HG02623 (cell line): ENCODE measurements around the gene DNAI2.

Experiments used
- ATAC-seq: cut with Tn5 transposase; IDR thresholded peaks from one replicate; pipeline ENCODE4 v1.9.1; 2021; ENCODE audit warnings: moderate library complexity; ENCODE audit not compliant: unreplicated experiment

DNAI2 gene

DNA sequence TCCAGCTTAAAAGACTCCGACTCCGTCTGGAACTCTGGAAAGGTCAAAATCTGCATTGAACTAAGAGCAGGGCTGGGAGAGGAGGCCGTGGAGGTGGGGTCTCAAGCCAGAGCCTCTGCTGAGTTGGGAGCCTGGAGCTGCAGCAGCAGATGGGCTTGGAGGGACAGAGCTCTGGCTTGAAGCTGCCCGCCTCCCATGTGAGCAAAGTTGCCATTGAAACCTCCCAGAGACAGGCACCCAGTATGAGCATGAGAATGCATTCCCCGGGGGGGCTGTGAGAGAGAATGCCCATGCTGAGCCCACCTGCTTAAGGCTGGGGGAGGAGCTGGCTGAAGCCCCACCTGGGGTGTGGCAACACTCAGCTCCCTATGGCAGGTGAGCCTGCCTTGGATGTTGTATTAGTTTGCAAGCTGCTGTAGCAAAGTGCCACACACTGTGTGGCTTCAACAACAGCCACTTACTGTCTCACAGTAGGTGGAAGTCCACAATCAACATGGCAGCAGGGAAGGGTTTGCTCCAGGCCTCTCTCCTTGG is 61.6 kb downstream of the DNAI2 start:
- no peak for ATAC-seq

GRCh38 chr17:74336307-74336706 is 62.3 kb downstream of the DNAI2 start:
- no peak for ATAC-seq

- ATAC-seq = no peak
These were observed 63.9 kb downstream of the DNAI2 start for GRCh38 chr17:74337834-74338500.

DNA sequence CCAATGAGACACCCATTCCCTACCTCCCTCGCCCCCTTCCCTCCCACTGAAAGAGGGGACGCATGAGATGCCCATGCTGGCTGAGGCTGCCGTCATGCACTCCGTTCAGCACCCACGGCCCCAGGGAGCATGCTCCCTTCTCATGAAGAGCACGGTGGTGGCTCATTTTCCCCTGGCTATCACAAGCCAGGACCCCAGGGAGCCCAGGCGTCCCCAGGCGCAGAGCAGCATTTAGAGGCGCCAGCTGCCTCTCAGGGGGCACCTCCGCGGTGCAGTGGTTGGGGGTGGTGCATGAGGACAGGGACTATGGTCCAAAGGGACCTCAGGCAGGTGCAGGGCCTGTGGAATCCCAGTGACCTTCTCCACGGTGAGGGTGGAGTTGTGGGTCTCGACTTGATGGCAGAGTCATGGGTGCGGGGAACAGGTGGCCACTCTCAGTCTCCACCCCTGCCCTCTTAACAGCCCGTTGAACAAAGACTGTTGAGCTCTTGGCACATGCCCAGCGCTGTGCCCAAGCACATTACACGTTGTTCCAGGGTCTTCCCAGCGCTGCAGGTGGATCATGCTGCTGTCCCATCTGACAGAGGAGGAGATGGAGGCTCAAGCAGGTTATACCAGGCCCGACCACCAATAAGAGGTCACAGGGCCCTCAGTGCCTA is 65.6 kb downstream of the DNAI2 start:
- no peak for ATAC-seq

GRCh38 chr17:74340470-74341023 is 66.5 kb downstream of the DNAI2 start:
- no peak for ATAC-seq

DNA sequence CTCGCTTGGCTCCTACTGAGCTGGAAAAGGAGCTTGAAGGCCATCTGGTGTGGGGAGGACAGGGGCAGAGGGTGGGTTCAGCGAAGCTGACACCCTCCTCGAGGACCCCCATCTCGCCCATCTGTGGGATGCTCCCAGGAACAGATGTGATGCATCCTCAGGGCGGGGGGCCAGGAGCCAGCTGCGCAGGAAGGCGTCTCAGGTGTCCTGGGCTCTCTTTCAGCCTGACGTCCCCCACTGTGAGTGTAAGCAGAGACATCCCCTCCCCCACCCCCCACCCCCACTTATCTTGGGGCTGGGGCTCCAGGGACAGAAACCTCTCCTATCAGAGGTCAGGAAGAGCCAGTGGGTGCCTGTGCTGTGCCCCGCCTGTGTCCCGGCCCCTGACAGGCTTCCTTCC is 68.2 kb downstream of the DNAI2 start:
- no peak for ATAC-seq

GRCh38 chr17:74343121-74343520 is 69.1 kb downstream of the DNAI2 start:
- ATAC-seq = no peak

DNA sequence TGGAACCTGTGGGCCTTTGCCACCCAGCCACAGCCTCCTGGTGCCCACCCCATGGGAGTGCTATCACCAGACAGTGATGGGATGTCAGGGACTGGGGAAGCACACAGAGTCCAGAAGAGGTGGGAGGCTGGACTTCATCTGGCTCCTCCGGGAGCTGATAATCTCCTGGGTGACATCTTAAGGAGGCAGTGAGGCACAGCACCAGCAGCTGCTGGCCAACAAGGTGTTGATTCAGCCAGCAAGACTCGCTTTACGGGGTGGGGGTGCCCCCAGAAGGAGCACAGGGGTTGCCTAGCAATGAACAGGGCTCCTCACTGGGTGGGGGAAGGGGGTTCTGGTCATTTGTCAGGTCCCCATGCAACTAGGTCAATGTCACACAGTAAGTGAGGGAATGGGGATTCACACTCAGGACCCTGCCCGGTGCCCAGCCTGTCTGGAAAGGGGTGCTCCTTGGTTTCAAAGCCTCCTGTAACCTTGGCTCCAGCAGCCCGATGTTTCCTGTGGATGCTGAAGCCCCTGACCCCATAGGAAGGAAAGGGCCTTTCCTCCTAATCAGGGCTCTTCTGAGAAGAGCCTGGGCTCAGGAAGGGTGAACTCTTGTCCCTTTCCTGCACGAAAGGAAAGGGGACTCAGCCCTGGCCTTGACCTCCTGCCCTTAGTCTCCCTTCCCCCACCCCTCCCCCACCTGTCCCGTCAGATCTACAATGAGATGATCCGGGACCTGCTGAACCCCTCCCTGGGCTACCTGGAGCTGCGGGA is 69.7 kb downstream of the DNAI2 start:
- ATAC-seq = no peak

DNA sequence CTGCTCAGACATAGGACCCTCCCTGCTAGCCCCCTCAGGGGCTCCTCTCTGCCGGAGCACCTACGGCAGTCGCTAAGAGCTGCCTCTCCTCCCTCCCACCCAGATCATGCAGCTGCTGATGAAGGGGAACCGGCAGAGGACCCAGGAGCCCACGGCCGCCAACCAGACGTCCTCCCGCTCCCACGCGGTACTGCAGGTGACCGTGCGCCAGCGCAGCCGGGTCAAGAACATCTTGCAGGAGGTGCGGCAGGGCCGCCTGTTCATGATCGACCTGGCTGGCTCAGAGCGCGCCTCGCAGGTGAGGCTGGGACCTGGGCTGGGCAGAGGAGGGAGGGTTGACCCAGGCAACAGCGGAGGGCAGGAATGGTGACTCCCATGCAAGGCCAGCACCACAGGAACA is 70.6 kb downstream of the DNAI2 start:
- no peak for ATAC-seq

DNA sequence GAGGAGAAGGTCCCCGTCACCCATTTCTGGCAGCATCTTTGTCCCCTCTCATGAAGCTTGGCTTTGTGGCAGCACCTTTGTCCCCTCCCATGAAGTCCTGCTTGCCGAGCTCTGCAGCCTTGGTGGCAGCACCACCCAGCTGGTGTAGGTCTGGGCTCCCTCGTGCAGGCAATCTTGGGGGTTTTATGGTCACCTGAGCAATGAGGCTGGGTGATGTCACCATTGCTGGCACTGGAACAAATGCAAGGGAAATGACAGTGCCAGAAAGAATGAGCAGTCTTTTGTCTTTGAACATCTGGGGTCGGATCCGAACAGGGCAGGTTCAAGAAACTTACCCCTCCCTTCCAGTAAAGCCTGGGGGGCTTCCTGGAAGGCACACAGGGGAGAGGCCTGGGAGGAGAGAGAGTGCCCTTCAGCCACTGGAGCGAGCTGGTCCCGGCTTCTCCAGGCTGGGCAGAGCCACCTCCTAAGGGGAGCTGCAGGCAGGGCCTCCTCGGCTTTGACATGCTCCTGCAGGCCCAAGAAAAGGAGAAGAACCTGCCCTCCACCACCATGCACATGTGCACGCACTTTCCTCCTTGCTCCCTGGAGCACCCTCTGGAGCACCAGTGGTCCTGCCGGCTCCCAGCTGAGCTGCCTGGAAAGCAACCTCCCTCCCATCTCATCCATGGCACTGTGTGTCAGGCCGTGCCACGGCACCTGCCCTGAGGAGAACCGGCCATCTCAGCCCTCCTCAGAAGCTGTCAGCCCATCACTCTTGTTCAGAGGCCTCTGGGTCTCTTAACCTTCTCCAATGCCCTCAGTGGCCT is 71.6 kb downstream of the DNAI2 start:
- ATAC-seq = no peak

DNA sequence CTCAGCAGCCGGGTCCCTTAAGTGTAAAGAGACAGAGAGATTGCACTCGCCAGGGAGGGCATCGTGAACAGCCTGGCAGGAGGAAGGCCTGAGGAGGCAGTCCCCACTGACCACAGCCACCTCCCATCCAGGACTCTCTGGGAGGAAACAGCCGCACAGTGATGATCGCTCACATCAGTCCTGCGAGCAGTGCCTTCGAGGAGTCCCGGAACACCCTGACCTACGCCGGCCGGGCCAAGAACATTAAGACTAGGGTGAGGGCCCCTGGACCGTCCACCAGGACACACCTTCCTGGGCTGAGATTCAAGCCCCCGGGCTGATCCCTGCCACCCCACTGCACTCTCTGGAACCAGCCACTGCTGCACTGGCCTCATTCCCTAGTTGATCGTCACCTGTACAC is 73.6 kb downstream of the DNAI2 start:
- no peak for ATAC-seq

DNA sequence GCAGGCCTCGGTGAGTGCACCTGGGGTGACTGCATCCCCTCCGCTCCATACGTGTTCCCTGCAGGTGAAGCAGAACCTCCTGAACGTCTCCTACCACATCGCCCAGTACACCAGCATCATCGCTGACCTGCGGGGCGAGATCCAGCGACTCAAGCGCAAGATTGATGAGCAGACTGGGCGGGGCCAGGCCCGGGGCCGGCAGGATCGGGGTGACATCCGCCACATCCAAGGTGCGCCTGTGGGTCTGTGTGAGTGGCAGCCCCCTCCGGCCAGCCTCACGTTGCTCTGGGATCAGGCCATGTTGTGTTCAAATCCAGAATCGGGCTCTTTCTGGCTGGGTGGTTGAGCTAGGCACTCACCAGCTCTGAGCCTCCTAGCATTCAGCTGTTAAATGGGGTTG is 75.1 kb downstream of the DNAI2 start:
- ATAC-seq = no peak

DNA sequence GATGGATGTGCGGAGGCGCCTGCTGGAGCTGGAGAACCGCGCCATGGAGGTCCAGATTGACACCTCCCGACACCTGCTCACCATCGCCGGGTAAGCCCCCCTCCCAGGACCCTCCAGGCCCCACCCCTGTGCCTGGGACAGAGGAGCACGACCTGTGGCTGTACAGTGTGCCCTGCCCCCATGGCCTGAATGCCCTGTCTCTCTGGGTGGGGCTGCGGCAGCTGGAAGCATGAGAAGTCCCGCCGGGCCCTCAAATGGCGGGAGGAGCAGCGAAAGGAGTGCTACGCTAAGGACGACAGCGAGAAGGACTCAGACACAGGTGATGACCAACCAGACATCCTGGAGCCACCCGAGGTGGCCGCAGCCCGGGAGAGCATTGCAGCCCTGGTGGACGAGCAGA is 76.5 kb downstream of the DNAI2 start:
- no peak for ATAC-seq

DNA sequence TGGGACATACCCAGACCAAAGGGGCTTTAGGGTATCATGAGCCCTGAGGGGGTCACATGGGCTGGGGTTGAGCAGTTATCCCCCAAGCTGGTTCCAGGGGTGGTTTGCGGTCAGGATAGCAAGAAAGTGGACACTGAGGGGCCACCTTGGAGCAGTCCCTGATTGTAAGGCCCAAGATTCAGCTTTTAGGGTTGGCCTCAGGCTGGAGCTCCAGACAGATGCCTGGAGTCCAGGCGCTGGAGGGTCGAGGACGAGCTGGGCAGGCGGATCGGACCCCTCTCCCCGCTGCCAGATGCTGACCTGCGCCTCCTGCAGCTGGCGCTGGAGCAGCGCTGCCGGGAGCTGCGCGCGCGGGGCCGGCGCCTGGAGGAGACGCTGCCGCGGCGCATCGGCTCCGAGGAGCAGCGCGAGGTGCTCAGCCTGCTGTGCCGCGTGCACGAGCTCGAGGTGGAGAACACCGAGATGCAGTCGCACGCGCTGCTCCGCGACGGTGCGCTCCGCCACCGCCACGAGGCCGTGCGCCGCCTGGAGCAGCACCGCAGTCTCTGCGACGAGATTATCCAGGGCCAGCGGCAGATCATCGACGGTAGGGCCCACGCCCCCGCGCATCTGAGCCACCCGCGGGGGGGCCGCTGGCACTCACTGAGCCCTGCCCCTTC is 77.6 kb downstream of the DNAI2 start:
- no peak for ATAC-seq

DNA sequence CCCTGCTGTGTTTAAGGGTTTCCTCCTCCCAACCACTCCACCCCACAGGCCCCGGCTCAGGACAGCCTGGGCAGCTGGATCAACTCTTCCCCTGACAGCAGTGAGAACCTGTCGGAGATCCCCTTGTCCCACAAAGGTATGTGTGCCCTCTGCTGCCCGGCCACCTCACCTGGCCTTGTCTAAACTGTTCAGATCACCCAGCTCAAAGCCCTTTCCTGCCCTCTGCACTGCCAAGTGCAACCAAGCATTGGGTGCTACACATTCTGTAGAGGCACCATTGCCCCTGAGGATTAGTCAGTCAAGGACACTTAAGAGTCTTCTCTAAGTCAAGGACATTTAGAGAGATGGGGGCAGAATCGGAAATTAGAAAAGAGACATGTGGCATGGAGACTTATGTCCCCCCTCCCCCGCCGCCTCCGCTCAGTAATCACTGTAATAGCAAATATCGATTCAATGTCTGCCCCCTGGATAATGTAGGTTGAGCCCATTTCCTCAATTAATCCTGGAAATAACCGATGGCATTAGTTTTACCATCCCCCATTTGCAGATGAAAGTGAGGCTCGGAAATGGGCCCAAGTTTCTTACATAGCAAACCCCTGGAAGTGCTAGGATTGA is 79.5 kb downstream of the DNAI2 start:
- no peak for ATAC-seq

- no peak for ATAC-seq
These were observed 80.1 kb downstream of the DNAI2 start for GRCh38 chr17:74354123-74354522.

DNA sequence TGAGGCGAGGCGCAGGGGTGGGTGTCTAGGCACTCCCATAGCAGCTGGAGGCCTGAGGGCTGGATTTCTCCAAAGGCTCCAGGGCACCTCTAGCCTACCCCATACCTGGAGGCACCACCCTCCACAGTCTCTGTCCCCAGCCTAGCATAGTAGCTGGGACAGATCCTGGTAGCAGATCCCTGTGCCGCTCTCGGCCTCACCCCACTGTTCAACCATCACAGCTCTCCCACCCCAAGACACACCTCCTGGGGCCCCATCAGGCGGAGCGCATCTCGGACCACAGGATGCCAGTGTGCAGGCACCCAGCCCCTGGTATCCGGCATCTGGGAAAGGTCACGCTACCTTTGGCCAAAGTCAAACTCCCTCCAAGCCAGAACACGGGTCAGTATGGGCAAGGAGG is 80.5 kb downstream of the DNAI2 start:
- no peak for ATAC-seq

DNA sequence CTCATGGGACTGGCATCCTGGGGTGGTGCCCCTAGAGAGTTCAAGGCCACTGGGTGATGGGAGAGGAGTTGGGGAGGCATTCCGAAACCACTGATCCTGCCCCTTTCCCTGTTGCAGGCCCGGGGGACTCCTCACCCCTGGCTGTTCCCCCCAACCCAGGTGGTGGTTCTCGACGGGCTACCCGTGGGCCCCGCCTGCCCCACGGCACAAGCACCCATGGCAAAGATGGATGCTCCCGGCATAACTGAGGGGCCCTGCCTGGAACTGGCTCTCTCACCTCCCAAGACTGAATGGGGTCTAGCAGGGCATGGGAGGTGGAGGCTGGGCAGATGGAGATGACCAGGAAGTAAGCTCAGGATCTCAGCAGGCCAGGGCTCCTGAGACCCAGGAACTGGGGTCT is 81.0 kb downstream of the DNAI2 start:
- no peak for ATAC-seq

DNA sequence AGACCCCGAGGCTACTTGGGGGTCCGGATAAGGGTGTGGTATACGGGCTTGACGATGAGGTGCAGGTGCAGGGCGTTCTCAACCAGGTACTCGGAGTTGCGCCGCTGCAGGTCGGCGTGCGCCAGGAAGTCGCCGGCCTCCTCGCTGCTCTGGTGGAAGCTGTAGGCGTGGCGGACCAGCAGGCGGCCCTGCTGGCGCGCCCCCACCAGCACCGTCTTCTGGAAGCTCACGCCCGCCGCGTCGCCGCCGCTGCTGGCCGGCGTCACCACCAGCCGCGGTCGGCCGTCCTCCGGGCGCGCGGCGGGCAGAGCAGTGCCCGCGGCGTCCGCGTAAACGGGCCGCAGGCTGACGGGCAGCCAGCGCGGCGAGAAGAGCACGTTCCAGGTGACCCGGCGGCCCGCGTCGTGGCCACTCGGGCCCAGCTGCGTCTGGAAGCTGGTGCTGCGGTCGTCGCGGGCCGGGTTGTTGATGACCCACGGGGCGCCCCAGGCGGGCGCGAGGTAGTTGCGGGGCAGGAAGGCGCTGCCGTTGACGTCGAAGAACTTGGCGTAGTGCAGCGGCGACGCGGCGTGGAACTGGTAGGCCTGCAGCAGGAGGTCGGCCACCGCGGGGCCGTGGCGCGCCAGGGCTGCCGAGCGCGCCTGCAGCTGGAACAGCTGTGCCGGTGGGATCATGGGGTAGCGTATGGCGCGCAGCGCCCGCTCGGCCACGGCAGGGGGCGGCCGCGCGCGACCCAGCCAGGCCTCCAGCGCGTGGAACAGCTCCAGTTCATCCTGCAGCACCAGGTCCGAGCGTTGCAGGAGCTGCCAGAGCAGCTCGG is 82.8 kb downstream of the DNAI2 start:
- no peak for ATAC-seq
